Stimulated activated CD8-positive, alpha-beta memory T cell treated with anti-CD3 and anti-CD28 coated beads, Interleukin-7, amount 100 ng/mL, for 1 hour (primary cell): ENCODE measurements around the gene ZBED6.

Source experiments
- DNase-seq, 2 donors: peaks; one replicate each; pipeline ENCODE4 v3.0.0-alpha.2; 2020; ENCODE audit warnings: low read depth in 2 of 2

ZBED6 gene

DNA sequence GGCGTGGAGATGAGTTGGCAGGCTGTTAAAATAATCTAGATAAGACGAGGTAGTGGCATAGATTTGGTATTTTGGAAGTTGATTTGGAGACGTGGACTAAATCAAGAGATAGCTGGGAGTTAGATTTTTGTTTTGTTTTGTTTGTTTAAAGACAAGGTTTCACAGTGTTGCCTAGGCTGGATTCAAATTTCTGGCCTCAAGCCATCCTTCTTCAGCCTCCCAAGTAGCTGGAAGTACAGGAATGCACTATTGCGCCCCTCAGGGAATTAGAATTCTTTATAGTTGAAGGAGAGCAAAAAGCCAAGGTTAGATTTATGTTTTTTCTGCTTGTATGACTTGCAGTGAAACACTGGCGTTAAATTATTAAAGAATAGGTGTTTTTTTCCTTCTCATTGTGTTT lies 43.7 kb downstream of the ZBED6 start:
- DNase-seq: no peak

DNA sequence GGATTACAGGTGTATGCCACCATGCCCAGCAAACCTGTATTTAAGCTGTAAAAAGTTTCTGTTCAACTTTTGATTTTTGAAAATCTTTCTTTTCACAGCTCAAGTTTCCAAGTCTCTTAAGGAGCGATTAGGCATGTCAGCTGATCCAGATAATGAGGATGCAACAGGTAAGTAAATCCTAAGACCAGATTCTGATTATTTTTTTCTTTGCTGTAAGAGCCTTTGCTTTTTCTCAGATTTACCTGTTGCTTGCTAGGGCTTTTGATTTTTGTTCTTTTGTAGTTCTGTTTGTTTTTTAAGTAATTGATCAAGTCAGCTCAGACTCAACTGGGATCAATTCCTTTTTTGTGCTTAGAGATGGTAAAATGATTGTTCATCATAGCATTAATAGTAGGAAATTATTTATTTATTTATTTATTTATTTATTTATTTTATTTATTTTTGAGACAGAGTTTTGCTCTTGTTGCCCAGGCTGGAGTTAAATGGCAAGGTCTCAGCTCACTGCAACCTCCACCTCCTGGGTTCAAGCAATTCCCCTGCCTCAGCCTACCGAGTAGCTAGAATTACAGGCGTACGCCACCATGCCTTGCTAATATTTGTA lies 44.9 kb downstream of the ZBED6 start:
- DNase-seq: no peak

DNA sequence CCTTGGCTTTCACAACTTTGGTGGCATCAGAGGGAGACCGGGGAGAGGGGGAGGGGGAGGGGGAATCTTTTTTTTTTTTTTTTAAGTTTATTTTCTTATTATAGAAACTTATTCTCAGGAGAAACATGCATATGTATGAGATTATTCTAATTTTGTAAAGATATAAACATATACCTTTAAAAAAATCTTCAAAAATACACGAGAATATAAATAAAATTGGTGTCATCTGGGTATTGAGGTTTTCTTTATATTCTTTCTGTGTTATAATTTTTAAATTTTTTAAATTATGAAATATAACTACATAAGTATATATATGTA lies 47.1 kb downstream of the ZBED6 start:
- DNase-seq: no peak

DNA sequence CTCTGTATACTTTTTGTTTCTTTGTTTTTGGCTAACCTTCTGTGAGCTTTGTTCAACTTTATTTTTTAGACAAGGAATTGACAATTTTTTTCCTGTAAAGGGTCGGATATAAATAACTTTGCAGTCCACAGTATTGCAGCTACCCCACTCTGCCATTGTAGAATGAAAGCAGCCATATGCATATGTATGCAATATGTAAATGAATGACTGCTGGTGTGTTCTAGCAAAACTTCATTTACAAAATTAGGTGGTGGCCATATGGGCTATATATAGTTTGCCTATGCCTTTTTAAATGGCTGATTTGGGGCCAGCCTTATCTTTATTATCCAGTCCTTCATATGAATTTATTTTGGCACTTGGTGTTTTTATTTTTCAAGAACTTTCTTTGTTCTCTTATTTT lies 48.0 kb downstream of the ZBED6 start:
- DNase-seq: no peak
